Heart left ventricle (tissue), 13 donors: ENCODE measurements around the gene SLC37A1.
"Not testable (repeated sequence)": the region's sequence is repeated elsewhere in the genome, so short reads cannot be mapped to it uniquely, and the experiment has no call there.

ENCODE experiments used
- POLR2A ChIP-seq, 2 donors: fragments of 450-650 bp; IDR thresholded peaks; one replicate each; pipeline ENCODE4 v1.6.1; 2017; ENCODE audit warnings: antibody characterized with exemption in 2 of 2, mild to moderate bottlenecking in 2 of 2, moderate library complexity in 2 of 2
- TF ChIP-seq, protein P1 (sequence below), 12 donors: fragments of 200-600 bp; sonication (generic) in 4 of 12; IDR thresholded peaks; one replicate each; pipeline versions ENCODE4 v1.5.0 to v1.8.0; 2018 to 2022; ENCODE audit warnings: antibody characterized with exemption in 12 of 12, mild to moderate bottlenecking in 5 of 12
- donor health status: ischemic (EF 13 %, LVEDD 7.1; RV severe dilation, severe dysfunction).
- donor health status: DM: no; HTN: yes; CAD: no.
- donor health status: DM: no; HTN: no; CAD: no.
- donor health status: ischemic (EF 25% LVEDD 6.9; RV normal size, moderate dysfunction).
- donor health status: ischemic (EF 25% LVEDD 5.7; RV mildly dilated, moderate dysfunction).
- donor health status: ischemic (EF 35%, LVEDD 5.7; RV mildly dilated, moderate dysfunction).
- donor health status: nonischemic (EF 11% LVEDD 7.7; RV severe dilation, severe dysfunction).
- donor health status: DM: yes; HTN: yes; CAD: no.
- donor health status: PGD.
- donor health status: ischemic (EF 29% LVEDD 5.4; RV normal size, mild dysfunction).
- donor health status: nonischemic (EF 23%, LVEDD 6.1; RV moderate dilation, normal function).

DNA sequence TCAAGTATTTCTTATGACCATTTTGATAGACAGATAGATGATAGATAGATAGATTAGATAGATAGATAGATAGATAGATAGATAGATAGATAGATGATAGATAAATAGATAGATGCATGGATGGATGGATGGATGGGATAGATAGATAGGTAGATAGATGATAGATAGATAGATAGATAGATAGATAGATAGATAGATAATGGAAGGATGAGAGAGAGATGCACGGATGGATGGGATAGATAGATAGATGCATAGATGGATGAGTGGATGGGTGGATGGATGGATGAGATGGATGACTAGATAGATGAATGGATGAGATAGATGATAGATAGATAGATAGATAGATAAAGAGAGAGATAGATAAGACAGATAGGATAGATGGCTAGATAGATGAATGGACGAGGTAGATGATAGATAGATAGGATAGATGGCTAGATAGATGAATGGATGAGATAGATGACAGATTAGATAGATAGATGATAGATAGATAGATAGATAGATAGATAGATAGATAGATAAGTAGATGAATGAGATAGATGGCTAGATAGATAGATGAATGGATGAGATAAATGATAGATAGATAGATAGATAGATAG is 114.9 kb downstream of the SLC37A1 start:
- TF ChIP-seq, protein P1, sequence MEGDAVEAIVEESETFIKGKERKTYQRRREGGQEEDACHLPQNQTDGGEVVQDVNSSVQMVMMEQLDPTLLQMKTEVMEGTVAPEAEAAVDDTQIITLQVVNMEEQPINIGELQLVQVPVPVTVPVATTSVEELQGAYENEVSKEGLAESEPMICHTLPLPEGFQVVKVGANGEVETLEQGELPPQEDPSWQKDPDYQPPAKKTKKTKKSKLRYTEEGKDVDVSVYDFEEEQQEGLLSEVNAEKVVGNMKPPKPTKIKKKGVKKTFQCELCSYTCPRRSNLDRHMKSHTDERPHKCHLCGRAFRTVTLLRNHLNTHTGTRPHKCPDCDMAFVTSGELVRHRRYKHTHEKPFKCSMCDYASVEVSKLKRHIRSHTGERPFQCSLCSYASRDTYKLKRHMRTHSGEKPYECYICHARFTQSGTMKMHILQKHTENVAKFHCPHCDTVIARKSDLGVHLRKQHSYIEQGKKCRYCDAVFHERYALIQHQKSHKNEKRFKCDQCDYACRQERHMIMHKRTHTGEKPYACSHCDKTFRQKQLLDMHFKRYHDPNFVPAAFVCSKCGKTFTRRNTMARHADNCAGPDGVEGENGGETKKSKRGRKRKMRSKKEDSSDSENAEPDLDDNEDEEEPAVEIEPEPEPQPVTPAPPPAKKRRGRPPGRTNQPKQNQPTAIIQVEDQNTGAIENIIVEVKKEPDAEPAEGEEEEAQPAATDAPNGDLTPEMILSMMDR (IDR thresholded peaks at IDR 0.05) = not testable (repeated sequence)
- not testable (repeated sequence) for TF ChIP-seq POLR2A (IDR thresholded peaks at IDR 0.05)
